ENCODE data around the gene TXNRD3. TPM values are rescaled to one million over a fixed set of nuclear protein-coding genes. Genes with fewer than 3 reads are reported as not detected.

Gene TXNRD3
- total RNA-seq, 1 donor from 2014 or later = 12.2 TPM

Other genes starting within 250 kb of the TXNRD3 start
- 29.4 TPM for gene ZXDC, start 179.2 kb downstream of the TXNRD3 start, total RNA-seq
- not detected for gene UROC1, start 137.4 kb downstream of the TXNRD3 start, total RNA-seq
- 2.3 TPM for gene CHST13, start 131.0 kb downstream of the TXNRD3 start, total RNA-seq
- not detected for gene C3orf22, start 96.2 kb downstream of the TXNRD3 start, total RNA-seq
- 10.9 TPM for gene CHCHD6, start 49.1 kb upstream of the TXNRD3 start, total RNA-seq